T-cell (primary cell): ENCODE data around the gene CGNL1. TPM values are rescaled to one million over a fixed set of nuclear protein-coding genes. Genes with fewer than 3 reads are reported as not detected.

ENCODE experiments used
- ATAC-seq, 4 experiments: fragments of 200-7000 bp in 3 of 4; fragments of 150-1000 bp in 1 of 4; cut with Tn5 transposase; replicated peaks in 1 of 4; 1 replicate in 3 of 4; 2 replicates in 1 of 4; pipeline ENCODE4 v1.10.0; 2021; ENCODE audit warnings: moderate library complexity in 3 of 4, mild to moderate bottlenecking in 2 of 4, moderate number of reproducible peaks in 1 of 4
- CTCF ChIA-PET, 2 donors: fragments of 300-600 bp; sonication (Branson Sonifier 250); formaldehyde crosslinking; loops; one replicate each; lab custom pipeline; 2022; ENCODE audit warnings: antibody characterized with exemption in 2 of 2; lab: Charles Lee
- POLR2A ChIA-PET, 2 donors: fragments of 300-600 bp; sonication (Branson Sonifier 250); formaldehyde crosslinking; loops; one replicate each; lab custom pipeline; 2022; ENCODE audit warnings: antibody characterized with exemption in 2 of 2; lab: Charles Lee
- DNase-seq, 35 experiments: peaks; one replicate each; pipeline versions ENCODE4 v3.0.0 to v3.0.0-alpha.2; 2013 to 2023
- H3K27ac ChIP-seq: one replicate; pipeline ENCODE4 v1.5.1; 2013; ENCODE audit warnings: low read length
- H3K27me3 ChIP-seq, 2 experiments: replicated peaks in 1 of 2; 1 replicate in 1 of 2; 2 replicates in 1 of 2; pipeline versions ENCODE4 v1.6.1 to v1.7.0; 2013; ENCODE audit warnings: low read length in 1 of 2, mixed read lengths in 1 of 2; ENCODE audit not compliant: control insufficient read depth in 2 of 2, insufficient read depth in 2 of 2; ENCODE audit errors: extremely low read depth in 1 of 2
- H3K36me3 ChIP-seq, 2 donors: 1 replicate in 1 of 2; 2 replicates in 1 of 2; pipeline versions ENCODE4 v1.6.1 to v1.7.0; 2013; ENCODE audit warnings: low read length in 1 of 2; ENCODE audit not compliant: control insufficient read depth in 2 of 2, insufficient read depth in 1 of 2; ENCODE audit errors: extremely low read depth in 1 of 2
- H3K4me1 ChIP-seq, 2 experiments: 1 replicate in 1 of 2; 2 replicates in 1 of 2; pipeline versions ENCODE4 v1.6.1 to v1.7.0; 2013; ENCODE audit warnings: low read length in 2 of 2, mixed read lengths in 1 of 2; ENCODE audit not compliant: insufficient read depth in 2 of 2, control insufficient read depth in 1 of 2; ENCODE audit errors: extremely low read depth in 1 of 2
- H3K4me3 ChIP-seq, 2 donors: 1 replicate in 1 of 2; 2 replicates in 1 of 2; pipeline versions ENCODE4 v1.5.1 to v1.7.0; 2013; ENCODE audit warnings: mild to moderate bottlenecking in 2 of 2, low read length in 1 of 2, moderate library complexity in 1 of 2; ENCODE audit not compliant: control insufficient read depth in 1 of 2; ENCODE audit errors: extremely low read depth in 1 of 2
- H3K9me3 ChIP-seq: 2 replicates; pipeline ENCODE4 v1.7.0; 2013
- H3K27ac Mint-ChIP-seq, 2 donors: one replicate each; pipeline ENCODE4 v1.8.0; 2020 to 2021; ENCODE audit warnings: mild to moderate bottlenecking in 2 of 2, mixed read lengths in 2 of 2
- H3K27me3 Mint-ChIP-seq, 2 donors: one replicate each; pipeline ENCODE4 v1.8.0; 2021 to 2022; ENCODE audit warnings: mixed read lengths in 2 of 2
- H3K36me3 Mint-ChIP-seq: one replicate; pipeline ENCODE4 v1.8.0; 2021; ENCODE audit warnings: mixed read lengths
- H3K4me1 Mint-ChIP-seq, 3 donors: one replicate each; pipeline ENCODE4 v1.8.0; 2020 to 2022; ENCODE audit warnings: mixed read lengths in 3 of 3, mild to moderate bottlenecking in 1 of 3
- H3K4me3 Mint-ChIP-seq, 3 donors: one replicate each; pipeline ENCODE4 v1.8.0; 2020 to 2022; ENCODE audit warnings: mild to moderate bottlenecking in 3 of 3, mixed read lengths in 3 of 3, moderate library complexity in 3 of 3
- H3K9me3 Mint-ChIP-seq, 3 donors: one replicate each; pipeline ENCODE4 v1.8.0; 2020 to 2022; ENCODE audit warnings: mixed read lengths in 3 of 3
- WGBS: methylation state at CpG from one replicate; pipeline ENCODE4 v1.1.5; 2013; ENCODE audit warnings: missing lambda C conversion rate; ENCODE audit not compliant: insufficient coverage; 5-methylcytosine and 5-hydroxymethylcytosine counted together
- total RNA-seq, 35 experiments: library from RNA in 6 of 35; stranded (reverse) in 6 of 35; fragments of 120-200 nt in 1 of 35; gene quantifications; one replicate each; pipeline versions ENCODE4 v1.2.1 to v1.2.4 and lab custom pipeline; 2013 to 2026

Gene CGNL1
- total RNA-seq, 5 donors from 2014 or later (not counting 1 experiment from before 2014, with no cell fraction given): 0.13 to 0.18 (median 0.16) TPM; not detected in 2

- H3K9me3 Mint-ChIP-seq: no peaks in the 10 kb centered on the region
- Histone ChIP-seq H3K4me3 (peak within 1 kb of the TSS; percentile 23 to 55), H3K27ac (no peak within 1 kb of the TSS), H3K4me1 (peaks cover 10 to 21% of the 10 kb centered on the region in 2 experiments), H3K27me3 (peaks cover 0 to 30% of the 10 kb centered on the region in 2 experiments), H3K9me3 (no peaks in the 10 kb centered on the region), H3K36me3 (no peaks in the 10 kb centered on the region)
- WGBS: 8% methylated on average over 42 of the region's 58 CpGs
- peaks cover 28 to 44% (median 36%) of the 10 kb centered on the region in 3 donors for H3K4me1 Mint-ChIP-seq
- H3K27ac Mint-ChIP-seq: peak within 1 kb of the TSS in 1 of 2 donors; percentile 14
- ChIA-PET POLR2A (no interaction called here), CTCF (no interaction called here)
- no peaks in the 10 kb centered on the region for H3K36me3 Mint-ChIP-seq
- H3K27me3 Mint-ChIP-seq: peaks cover 17 to 25% of the 10 kb centered on the region in 2 donors
- peak within 1 kb of the TSS; percentile 55 to 78 (median 73) for H3K4me3 Mint-ChIP-seq
- DNase-seq (peak in 32 of 35 experiments; percentile 1 to 57 (median 28)), ATAC-seq (peak; percentile 80 to 90 (median 87))
Measured at GRCh38 chr15:57591822-57592367, 215.6 kb downstream of the CGNL1 start, which contains the start of gene MYZAP. MYZAP (plus strand) TSS chr15:57591904; CDS start chr15:57592035, 131 bp downstream.

DNA sequence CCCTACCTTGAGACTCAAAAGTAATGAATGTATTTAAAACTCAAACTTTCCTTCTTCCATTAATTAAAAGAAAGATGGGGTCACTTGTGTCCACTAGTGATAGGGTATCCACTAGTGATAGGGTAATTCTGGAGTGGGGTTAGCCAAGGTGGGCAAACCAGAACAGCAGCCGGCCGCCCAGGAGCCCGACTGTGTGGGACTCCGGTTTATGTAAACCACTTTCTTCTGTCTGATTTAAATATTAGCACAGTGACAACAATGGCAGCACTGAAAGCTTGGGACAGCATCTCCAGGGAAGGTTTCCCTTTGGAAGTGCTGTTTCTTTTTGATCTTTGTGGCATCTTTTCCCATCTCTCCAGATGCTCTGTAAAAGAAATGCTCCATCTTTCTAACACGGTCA lies 216.1 kb downstream of the CGNL1 start:
- H3K27ac Mint-ChIP-seq: no peak overlapping the region

DNA sequence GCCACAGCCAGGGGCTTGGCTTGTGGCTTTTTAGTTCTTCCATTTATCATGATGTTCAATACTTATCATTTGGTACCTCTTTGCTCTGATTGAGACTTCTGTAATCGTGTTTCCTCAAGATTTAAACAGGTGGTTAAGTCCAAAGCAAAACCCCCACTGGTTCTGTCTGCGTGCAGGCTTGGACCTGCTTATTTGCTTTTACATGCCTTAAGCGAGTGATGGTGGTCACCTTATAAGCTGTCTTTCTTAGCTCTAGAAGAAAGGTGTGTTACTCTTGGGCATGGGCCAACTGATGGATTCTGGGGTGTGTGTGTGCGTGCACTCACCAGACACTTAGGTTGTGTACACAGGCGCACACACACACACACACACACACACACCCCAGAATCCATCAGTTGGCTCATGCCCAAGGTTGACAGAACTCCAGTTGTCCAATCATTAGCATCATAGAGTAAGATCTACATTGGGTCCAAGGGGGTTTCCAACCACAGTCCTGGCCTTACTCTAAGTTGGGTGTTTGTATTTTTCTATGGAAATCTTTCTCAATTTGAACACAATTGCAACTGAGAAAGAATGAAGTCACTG lies 216.6 kb downstream of the CGNL1 start:
- H3K4me3 Mint-ChIP-seq: peak overlapping the region in 2 of 3 donors; percentile 30 to 54
- peaks cover 17 to 25% of the 10 kb centered on the region in 2 donors for H3K27me3 Mint-ChIP-seq
- ChIA-PET CTCF (interaction anchor here (0.6 to 0.7 kb wide), 2 partner anchors 17 to 32 kb away, joined by 3 to 4 read pairs; no protein-coding TSS in a partner anchor), POLR2A (interaction anchor here in 1 of 2 donors (0.6 kb wide), 1 partner anchor 9 kb away, joined by 3 read pairs; no protein-coding TSS in a partner anchor)
- H3K36me3 Mint-ChIP-seq: no peaks in the 10 kb centered on the region
- ATAC-seq (no peak), DNase-seq (no peak)
- H3K27me3 ChIP-seq: peaks cover 0 to 30% of the 10 kb centered on the region in 2 experiments
- H3K27ac ChIP-seq: no peak overlapping the region
- WGBS: 92% methylated on average over 2 of the region's 5 CpGs
- H3K4me1 Mint-ChIP-seq: peaks cover 17 to 34% (median 26%) of the 10 kb centered on the region in 3 donors
- no peaks in the 10 kb centered on the region for H3K9me3 Mint-ChIP-seq
- no peaks in the 10 kb centered on the region for H3K36me3 ChIP-seq
- H3K4me1 ChIP-seq: peaks cover 3 to 15% of the 10 kb centered on the region in 2 experiments
- no peak overlapping the region for H3K4me3 ChIP-seq
- H3K9me3 ChIP-seq: no peaks in the 10 kb centered on the region
- H3K27ac Mint-ChIP-seq: no peak overlapping the region

More for the DNA sequence above, 216.1 kb downstream of the CGNL1 start:
- Histone ChIP-seq H3K36me3 (no peaks in the 10 kb centered on the region), H3K27ac (no peak overlapping the region), H3K9me3 (no peaks in the 10 kb centered on the region), H3K4me1 (peaks cover 7 to 20% of the 10 kb centered on the region in 2 experiments), H3K27me3 (peaks cover 0 to 30% of the 10 kb centered on the region in 2 experiments), H3K4me3 (no peak overlapping the region)
- POLR2A ChIA-PET: interaction anchor here in 1 of 2 donors (0.6 kb wide), 1 partner anchor 9 kb away, joined by 3 read pairs; no protein-coding TSS in a partner anchor
- no peaks in the 10 kb centered on the region for H3K36me3 Mint-ChIP-seq
- ATAC-seq (no peak), DNase-seq (no peak)
- H3K27me3 Mint-ChIP-seq: peaks cover 17 to 25% of the 10 kb centered on the region in 2 donors
- WGBS: 83% methylated on average over 1 of the region's 5 CpGs
- peaks cover 22 to 39% (median 31%) of the 10 kb centered on the region in 3 donors for H3K4me1 Mint-ChIP-seq
- H3K4me3 Mint-ChIP-seq: peak overlapping the region; percentile 30 to 54 (median 53)
- H3K9me3 Mint-ChIP-seq: no peaks in the 10 kb centered on the region
- CTCF ChIA-PET: interaction anchor here in 1 of 2 donors (0.7 kb wide), 1 partner anchor 17 kb away, joined by 4 read pairs; no protein-coding TSS in a partner anchor

GRCh38 chr15:57594479-57594878 lies 218.2 kb downstream of the CGNL1 start:
- Histone ChIP-seq H3K4me1 (peaks cover 0 to 13% of the 10 kb centered on the region in 2 experiments), H3K9me3 (no peaks in the 10 kb centered on the region), H3K27ac (no peak overlapping the region), H3K36me3 (no peaks in the 10 kb centered on the region), H3K4me3 (no peak overlapping the region), H3K27me3 (peaks cover 0 to 30% of the 10 kb centered on the region in 2 experiments)
- Mint-ChIP-seq H3K4me1 (peaks cover 13 to 22% (median 15%) of the 10 kb centered on the region in 3 donors), H3K36me3 (no peaks in the 10 kb centered on the region), H3K27ac (no peak overlapping the region), H3K4me3 (no peak overlapping the region), H3K9me3 (no peaks in the 10 kb centered on the region), H3K27me3 (peaks cover 17 to 26% of the 10 kb centered on the region in 2 donors)
- WGBS: 100% methylated on average over 5 of the region's 6 CpGs
- CTCF ChIA-PET: no interaction called here
- no peak for DNase-seq
- POLR2A ChIA-PET: no interaction called here
- ATAC-seq: no peak

DNA sequence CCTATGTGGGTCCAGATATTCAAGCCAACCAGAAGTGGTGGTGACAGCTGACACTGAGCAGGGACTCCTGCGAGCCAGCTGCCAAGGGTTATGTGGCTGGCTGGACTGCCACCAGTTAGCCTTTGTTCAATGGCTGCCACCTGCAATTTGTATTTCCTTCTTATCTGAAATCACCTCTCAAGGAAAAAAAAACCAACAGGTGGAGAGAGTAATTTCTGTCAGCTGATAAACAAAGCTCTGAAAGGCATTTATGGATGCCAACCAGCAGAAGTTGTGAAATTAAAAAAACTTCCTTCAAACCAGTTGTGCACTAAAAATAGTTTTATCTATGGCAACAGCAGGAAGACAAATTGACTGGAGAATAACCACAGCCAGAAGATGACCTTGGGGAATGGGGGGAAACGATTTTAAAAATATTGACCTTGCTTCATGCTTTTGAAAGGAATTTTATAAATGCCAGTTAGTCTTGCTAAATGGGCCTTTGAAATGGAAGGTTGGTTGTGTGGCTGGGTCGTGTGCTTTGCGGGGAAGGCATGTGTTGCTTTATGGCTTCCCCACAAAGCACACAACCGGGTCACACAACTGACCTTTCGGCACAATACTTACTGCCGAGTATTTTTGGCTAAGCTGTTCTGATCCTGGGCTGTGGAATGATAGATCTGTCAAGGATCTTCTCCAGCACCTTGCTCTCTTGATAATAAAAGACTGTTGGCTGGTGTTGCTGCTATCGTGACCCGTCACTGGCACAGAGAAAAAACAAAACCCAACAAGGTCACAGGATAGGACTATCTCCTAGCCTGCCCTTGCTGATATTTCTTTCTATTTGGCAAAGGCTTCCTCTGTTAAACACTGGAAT lies 218.9 kb downstream of the CGNL1 start:
- Histone ChIP-seq H3K27me3 (peaks cover 0 to 28% of the 10 kb centered on the region in 2 experiments), H3K27ac (no peak overlapping the region), H3K36me3 (no peaks in the 10 kb centered on the region), H3K4me1 (peaks cover 0 to 13% of the 10 kb centered on the region in 2 experiments), H3K9me3 (no peaks in the 10 kb centered on the region), H3K4me3 (no peak overlapping the region)
- no peak for DNase-seq
- WGBS: 86% methylated on average over 7 of the region's 9 CpGs
- CTCF ChIA-PET: no interaction called here
- no peaks in the 10 kb centered on the region for H3K36me3 Mint-ChIP-seq
- H3K27ac Mint-ChIP-seq: no peak overlapping the region
- H3K4me3 Mint-ChIP-seq: no peak overlapping the region
- H3K27me3 Mint-ChIP-seq: peaks cover 9 to 20% of the 10 kb centered on the region in 2 donors
- H3K9me3 Mint-ChIP-seq: no peaks in the 10 kb centered on the region
- POLR2A ChIA-PET: no interaction called here
- no peak for ATAC-seq
- H3K4me1 Mint-ChIP-seq: peaks cover 7 to 15% (median 13%) of the 10 kb centered on the region in 3 donors
